Duodenal mucosa (tissue), 2 donors: Measurements from ENCODE around the gene UPP1.
"Not testable (repeated sequence)": the region's sequence is repeated elsewhere in the genome, so short reads cannot be mapped to it uniquely, and the experiment has no call there.

Experiments
- H3K27ac ChIP-seq: one replicate; pipeline ENCODE4 v1.7.0; 2013; ENCODE audit warnings: low read depth, low read length
- H3K27me3 ChIP-seq, 2 donors: one replicate each; pipeline ENCODE4 v1.7.0; 2013; ENCODE audit warnings: low read length in 2 of 2, control low read depth in 1 of 2; ENCODE audit not compliant: insufficient read depth in 2 of 2, control insufficient read depth in 1 of 2
- H3K36me3 ChIP-seq, 2 donors: one replicate each; pipeline ENCODE4 v1.7.0; 2013; ENCODE audit warnings: low read length in 2 of 2, control low read depth in 1 of 2; ENCODE audit not compliant: insufficient read depth in 2 of 2, control insufficient read depth in 1 of 2
- H3K4me1 ChIP-seq, 2 donors: one replicate each; pipeline ENCODE4 v1.7.0; 2013; ENCODE audit warnings: low read length in 2 of 2, control low read depth in 1 of 2; ENCODE audit not compliant: insufficient read depth in 2 of 2, control insufficient read depth in 1 of 2
- H3K4me3 ChIP-seq, 2 donors: one replicate each; pipeline ENCODE4 v1.7.0; 2013; ENCODE audit warnings: low read length in 2 of 2, low read depth in 1 of 2
- H3K9ac ChIP-seq, 2 donors: one replicate each; pipeline ENCODE4 v1.7.0; 2013; ENCODE audit warnings: low read length in 2 of 2, low read depth in 1 of 2
- H3K9me3 ChIP-seq, 2 donors: one replicate each; pipeline ENCODE4 v1.7.0; 2013; ENCODE audit warnings: low read length in 2 of 2, control low read depth in 1 of 2; ENCODE audit not compliant: control insufficient read depth in 1 of 2

Gene UPP1

DNA sequence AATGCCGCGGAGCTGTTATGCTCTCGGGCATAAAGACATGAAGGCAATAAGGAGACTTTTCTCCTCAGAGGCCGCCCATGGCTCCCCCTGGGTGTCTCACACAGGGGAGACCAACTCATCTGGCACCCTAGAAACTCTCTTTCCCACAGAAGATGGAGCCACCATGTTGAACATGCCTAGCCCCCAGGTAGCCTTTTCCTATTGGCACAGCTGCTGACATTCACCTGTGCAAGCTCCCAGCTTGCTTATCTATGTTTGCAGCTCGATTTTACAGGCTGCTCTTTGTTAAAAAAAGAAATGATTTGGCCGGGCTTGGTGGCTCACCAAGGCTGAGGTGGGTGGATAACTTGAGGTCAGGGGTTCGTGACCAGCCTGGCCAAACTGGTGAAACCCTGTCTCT is 58.6 kb downstream of the UPP1 start:
- H3K9ac ChIP-seq, H3K9me3 ChIP-seq, H3K27ac ChIP-seq, H3K36me3 ChIP-seq, H3K27me3 ChIP-seq: not testable (repeated sequence)
- peaks cover 28 to 54% of the 10 kb centered on the region in 2 donors for H3K4me1 ChIP-seq
- peak overlapping the region; percentile 13 to 19 for H3K4me3 ChIP-seq

DNA sequence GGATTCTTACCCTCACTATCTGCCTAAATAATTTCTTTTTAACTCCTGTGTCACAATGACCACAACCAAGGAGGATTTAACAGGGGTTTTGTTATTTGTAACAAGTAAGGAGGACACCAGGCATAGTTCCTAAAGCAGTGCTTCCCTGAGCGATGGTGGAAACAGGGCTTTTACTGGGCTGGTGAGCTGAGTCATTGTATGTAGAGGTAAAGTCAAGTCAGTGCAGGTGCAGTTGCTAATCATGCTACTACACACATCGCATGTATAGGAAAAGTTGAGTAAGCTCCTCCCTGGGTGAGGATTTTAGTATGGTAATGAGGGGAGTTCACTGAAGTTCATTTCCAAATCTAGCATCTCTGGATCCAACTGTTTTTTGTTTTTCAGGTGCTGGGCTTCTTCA is 59.2 kb downstream of the UPP1 start:
- Histone ChIP-seq H3K4me3 (no peak overlapping the region), H3K4me1 (peaks cover 21 to 48% of the 10 kb centered on the region in 2 donors), H3K27me3 (no peaks in the 10 kb centered on the region), H3K27ac (no peak overlapping the region), H3K9ac (no peak overlapping the region), H3K9me3 (no peaks in the 10 kb centered on the region), H3K36me3 (no peaks in the 10 kb centered on the region)

DNA sequence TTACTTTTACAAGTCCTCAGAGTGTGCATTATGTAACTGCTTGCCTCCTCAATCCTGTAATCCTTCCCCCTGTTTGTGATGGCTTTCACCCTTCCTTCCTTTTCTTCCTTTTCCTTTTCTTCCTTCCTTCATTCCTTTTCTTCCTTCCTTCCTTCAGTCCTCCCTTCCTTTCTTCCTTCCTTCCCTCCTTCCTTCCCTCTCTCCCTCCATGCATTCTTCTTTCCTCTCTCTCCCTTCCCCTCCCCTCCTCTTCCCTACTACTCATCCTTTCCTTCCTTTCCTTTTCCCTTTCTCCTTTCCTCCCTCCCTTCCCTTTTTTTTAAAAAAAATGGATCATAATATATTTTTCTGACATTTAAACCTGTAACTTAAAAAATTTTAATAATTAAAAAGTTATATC is 60.0 kb downstream of the UPP1 start:
- Histone ChIP-seq H3K27ac (no peak overlapping the region), H3K36me3 (no peaks in the 10 kb centered on the region), H3K4me1 (peaks cover 14 to 41% of the 10 kb centered on the region in 2 donors), H3K4me3 (no peak overlapping the region), H3K27me3 (no peaks in the 10 kb centered on the region), H3K9me3 (no peaks in the 10 kb centered on the region), H3K9ac (no peak overlapping the region)

DNA sequence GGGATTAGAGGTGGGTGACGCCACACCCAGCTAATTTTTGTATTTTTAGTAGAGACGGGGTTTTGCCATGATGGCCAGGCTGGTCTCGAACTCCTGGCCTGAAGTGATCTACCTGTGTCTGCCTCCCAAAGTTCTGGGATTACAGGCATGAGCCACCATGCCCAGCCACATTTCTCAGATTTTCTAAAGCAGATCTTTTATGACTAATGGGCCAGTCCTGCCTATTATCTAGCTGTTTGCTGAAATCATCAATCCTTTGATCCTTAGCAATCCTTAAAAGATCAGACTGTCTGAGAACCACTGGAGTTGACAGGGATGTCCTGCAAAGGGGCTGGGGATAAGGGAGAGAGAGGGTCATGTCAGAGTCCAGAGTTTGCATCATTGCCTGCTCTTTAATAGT is 61.0 kb downstream of the UPP1 start:
- Histone ChIP-seq H3K4me1 (peaks cover 10 to 36% of the 10 kb centered on the region in 2 donors), H3K4me3 (no peak overlapping the region), H3K27ac (no peak overlapping the region), H3K9ac (no peak overlapping the region), H3K9me3 (no peaks in the 10 kb centered on the region), H3K36me3 (no peaks in the 10 kb centered on the region), H3K27me3 (no peaks in the 10 kb centered on the region)

DNA sequence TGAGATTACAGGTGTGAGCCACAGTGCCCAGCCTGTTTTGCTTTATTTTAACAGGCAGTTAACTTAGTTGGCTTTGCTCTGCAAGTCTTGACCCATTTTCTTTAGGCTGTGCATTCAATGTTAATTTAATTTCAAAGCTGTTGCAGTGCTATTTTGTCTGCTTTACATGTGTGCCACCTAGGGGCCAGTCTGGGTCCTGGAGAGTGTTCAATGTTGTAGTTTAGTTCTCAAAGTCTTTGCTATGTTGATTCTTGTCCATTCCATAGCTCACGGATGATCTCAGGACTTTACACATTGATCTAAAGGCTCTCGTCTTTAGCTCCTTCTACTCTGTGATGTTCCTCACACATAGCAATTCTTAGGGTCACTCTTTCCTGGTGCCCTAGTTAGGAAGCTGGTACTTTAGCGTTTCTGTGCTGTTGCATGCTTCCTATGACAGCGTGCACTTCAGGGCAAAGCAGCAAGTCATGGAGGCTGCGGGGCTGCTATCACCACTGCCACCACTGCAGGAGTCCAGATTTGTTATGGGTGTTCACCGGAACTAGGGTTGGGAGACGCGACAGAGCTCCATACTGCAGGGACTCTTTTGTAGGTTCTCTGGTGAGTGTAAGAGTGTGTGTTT is 65.8 kb downstream of the UPP1 start:
- no peak overlapping the region for H3K9ac ChIP-seq
- no peaks in the 10 kb centered on the region for H3K27me3 ChIP-seq
- no peaks in the 10 kb centered on the region for H3K9me3 ChIP-seq
- H3K27ac ChIP-seq = no peak overlapping the region
- H3K4me3 ChIP-seq = no peak overlapping the region
- H3K36me3 ChIP-seq = no peaks in the 10 kb centered on the region
- peaks cover 8 to 16% of the 10 kb centered on the region in 2 donors for H3K4me1 ChIP-seq
